ENCODE measurements around the gene ZBP1.

ZBP1 gene

DNA sequence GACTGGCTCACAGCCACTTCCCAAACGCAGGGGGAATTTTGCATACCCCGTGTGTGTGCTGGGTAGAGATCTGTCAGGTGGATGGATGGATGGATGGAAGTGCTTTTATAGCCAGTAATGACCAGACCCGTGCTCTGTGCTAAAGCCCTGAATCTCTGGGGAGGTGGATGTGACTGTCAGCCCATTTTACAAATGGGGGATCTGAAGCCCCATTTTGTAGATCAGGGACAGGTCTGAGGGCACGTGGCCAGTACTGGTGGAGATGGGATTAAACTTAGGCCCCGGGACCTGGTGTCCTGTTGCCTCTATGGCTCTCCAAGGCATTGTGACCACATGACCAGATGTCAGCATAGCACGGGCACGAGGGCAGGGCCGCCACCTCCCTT lies 38.2 kb upstream of the ZBP1 start:
- TF ChIP-seq, protein P1, sequence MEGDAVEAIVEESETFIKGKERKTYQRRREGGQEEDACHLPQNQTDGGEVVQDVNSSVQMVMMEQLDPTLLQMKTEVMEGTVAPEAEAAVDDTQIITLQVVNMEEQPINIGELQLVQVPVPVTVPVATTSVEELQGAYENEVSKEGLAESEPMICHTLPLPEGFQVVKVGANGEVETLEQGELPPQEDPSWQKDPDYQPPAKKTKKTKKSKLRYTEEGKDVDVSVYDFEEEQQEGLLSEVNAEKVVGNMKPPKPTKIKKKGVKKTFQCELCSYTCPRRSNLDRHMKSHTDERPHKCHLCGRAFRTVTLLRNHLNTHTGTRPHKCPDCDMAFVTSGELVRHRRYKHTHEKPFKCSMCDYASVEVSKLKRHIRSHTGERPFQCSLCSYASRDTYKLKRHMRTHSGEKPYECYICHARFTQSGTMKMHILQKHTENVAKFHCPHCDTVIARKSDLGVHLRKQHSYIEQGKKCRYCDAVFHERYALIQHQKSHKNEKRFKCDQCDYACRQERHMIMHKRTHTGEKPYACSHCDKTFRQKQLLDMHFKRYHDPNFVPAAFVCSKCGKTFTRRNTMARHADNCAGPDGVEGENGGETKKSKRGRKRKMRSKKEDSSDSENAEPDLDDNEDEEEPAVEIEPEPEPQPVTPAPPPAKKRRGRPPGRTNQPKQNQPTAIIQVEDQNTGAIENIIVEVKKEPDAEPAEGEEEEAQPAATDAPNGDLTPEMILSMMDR (IDR thresholded peaks at IDR 0.05; ENCODE audit: low read depth, low read length): no peak
- no peak for DNase-seq (ENCODE audit: low read depth, low spot score)
- no peak overlapping the region for H3K4me3 ChIP-seq (ENCODE audit: low read depth, low read length)
- in situ Hi-C loops (cut with HindIII; ENCODE audit: low sequenced_read_pairs): no loop called here

DNA sequence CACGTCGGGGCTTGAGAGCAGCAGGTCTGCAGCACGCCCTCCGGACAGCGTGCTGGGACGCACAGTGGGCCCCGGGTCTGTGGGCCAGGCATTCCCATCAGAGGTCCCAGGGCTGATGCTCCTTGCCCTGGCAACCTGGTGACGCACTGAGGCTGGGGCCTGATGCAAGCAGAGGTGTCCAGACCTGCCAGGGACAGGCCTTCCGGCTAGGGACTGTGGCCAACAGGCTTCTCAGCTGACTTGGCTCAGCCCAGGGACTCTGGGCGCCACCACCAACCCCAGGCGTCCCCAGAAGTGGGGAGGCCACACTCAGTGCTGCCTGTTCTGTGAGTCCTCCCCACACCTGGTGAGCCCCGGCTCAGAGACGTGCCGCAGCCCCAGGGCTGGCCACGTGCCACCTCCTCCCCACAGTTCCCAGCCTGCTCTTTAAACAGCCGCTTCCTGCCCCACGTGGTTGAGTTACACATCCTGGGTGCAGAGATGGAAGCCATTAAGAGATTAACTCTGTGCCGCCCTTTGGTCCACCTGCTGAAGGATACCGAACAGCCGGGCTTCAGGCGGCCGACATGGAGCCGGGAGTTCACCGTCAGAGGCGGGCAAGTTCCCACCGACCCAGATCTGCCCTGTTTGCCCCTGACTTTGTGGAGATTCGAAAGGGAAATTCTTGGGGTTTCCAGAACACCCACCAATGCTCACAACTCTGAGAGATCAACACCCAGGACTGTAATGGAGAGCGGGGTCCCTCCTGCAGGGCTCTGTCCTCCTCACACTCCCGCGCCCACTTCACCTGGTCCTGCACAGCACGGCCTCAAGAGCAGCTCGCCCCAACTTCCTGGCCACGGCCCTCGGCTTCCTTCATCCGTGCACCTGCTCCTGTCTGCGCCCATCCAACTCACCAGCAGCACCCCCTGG lies 37.6 kb upstream of the ZBP1 start:
- TF ChIP-seq, protein P1 (IDR thresholded peaks at IDR 0.05; ENCODE audit: low read depth, low read length): no peak
- no peak for DNase-seq (ENCODE audit: low read depth, low spot score)
- H3K4me3 ChIP-seq (ENCODE audit: low read depth, low read length): no peak overlapping the region
- in situ Hi-C loops (cut with HindIII; ENCODE audit: low sequenced_read_pairs): no loop called here

DNA sequence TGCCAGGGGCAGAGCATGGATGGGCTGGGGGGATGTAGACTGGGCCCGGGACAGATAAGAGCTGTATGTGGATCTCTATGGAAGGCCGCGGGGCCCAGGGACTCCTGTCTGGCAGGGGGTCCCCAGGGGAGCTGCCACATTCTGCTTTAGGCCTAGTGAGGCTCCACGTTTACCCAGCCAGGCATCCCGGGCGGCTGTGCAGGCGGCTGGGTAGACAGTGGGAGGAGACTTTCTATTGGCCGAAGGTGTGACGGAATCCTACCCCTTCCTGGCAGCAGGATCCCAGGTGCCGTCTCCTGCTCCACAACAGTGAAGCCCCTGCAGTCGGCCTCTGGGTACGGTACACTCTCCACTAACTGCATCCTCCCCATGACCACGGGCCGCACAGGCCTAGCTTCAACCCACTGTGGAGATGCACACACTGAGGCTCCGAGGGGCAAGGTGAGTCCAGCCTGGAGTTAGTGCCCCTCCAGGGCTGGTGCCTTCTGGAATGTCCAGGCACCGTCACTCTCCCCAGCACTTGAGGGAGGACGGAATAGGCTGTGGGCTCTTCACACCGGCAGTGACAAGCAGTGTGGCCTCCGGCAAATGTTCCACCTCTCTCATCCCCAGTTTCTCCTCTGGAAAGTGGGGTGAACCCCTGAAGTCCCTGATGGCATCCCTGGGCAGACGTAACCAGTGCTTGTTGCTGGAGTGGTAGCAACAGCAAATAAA lies 36.8 kb upstream of the ZBP1 start:
- no peak for DNase-seq (ENCODE audit: low read depth, low spot score)
- TF ChIP-seq, protein P1 (IDR thresholded peaks at IDR 0.05; ENCODE audit: low read depth, low read length): no peak
- in situ Hi-C loops (cut with HindIII; ENCODE audit: low sequenced_read_pairs): no loop called here
- H3K4me3 ChIP-seq (ENCODE audit: low read depth, low read length): no peak overlapping the region

DNA sequence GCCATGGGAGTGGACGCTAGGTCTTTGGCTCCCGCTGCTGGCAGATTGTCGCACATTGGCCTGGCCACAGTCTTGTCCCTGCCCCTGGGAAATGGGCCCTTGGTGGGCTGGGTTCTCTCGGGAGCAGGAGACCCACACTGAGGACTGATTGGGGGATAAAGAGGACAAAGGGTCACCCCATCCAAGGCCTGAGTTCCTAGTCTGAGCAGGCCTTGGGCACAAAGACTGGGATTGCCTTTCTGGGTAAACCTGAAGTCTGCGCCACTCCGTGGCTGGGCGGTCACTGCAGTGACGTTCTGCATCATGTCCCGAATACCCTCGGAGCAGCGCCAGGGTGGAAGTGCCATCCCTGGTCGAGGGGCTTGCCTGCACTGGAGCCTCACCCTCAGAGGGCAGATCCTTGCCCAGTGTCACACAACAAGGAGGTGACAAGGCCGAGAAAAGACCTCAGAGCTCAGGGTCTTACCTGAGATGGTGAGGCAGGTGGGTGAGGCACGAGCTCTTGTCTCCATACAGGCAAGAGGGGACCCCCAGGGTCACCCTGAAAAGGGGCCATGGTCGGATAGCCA lies 36.1 kb upstream of the ZBP1 start:
- in situ Hi-C loops (cut with HindIII; ENCODE audit: low sequenced_read_pairs): no loop called here
- DNase-seq (ENCODE audit: low read depth, low spot score): no peak
- TF ChIP-seq, protein P1 (IDR thresholded peaks at IDR 0.05; ENCODE audit: low read depth, low read length): no peak
- no peak overlapping the region for H3K4me3 ChIP-seq (ENCODE audit: low read depth, low read length)

DNA sequence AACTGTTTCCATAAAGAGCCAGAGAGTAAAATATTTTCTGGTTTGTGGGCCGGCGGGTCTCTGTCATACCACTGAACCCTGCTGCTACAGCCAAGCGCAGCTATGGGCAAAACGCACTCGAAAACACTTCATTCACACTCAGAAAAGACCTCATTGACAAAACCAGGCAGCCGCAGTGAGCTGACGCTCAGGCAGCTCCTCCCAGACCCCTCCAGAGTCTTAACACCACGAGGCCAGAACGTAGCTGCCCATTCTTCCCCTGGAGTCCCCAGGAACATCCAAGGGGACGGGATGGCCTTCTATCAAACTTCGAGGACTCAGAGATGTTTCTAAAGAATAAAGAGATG lies 35.6 kb upstream of the ZBP1 start:
- TF ChIP-seq, protein P1 (IDR thresholded peaks at IDR 0.05; ENCODE audit: low read depth, low read length): no peak
- no peak overlapping the region for H3K4me3 ChIP-seq (ENCODE audit: low read depth, low read length)
- in situ Hi-C loops (cut with HindIII; ENCODE audit: low sequenced_read_pairs): no loop called here
- DNase-seq (ENCODE audit: low read depth, low spot score): no peak

DNA sequence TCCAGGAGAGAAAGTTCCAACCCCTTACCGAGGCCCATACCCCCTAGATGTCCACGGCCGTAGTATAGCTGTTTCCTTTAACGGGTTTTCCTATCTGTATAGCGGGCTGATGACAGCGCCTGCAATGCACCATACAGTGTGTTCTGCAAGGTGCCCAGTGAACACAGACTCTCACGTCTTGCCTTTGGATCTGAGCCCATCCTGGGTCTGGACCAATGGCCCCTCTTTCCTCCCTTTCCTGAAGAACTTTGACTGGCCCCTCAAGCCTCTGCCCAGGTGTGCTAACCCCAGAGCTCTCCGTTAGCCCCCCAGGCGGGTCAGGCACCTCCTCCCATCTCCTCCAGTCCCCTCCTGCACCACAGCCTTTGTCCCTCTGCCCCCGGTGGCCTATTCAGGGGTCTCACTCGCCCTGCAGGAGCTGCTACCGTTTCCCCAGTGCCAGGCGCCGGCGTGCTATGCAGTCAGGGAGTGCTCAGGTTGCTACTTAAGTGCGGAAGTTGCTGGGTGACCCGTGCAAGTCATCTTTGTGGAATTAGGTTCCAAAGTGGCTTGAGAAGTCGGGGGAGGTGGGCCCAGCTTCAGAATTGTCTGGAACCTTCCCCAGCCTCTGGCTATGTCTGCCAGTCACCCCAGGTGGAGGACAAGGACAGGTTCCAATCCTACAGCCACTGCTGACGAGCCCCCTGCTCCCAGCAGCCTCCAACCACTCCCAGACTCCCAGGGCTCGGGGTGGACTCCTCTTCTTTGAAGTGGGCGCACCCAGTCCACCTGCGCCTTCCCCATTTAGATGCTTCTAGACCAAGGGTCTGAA lies 35.0 kb upstream of the ZBP1 start:
- TF ChIP-seq, protein P1 (IDR thresholded peaks at IDR 0.05; ENCODE audit: low read depth, low read length): no peak
- no peak for DNase-seq (ENCODE audit: low read depth, low spot score)
- in situ Hi-C loops (cut with HindIII; ENCODE audit: low sequenced_read_pairs): no loop called here
- no peak overlapping the region for H3K4me3 ChIP-seq (ENCODE audit: low read depth, low read length)

Data from astrocyte of the spinal cord (primary cell).